HG03159 (cell line): ENCODE data around the gene NR3C2.
"Not testable (repeated sequence)": the region's sequence is repeated elsewhere in the genome, so short reads cannot be mapped to it uniquely, and the experiment has no call there.

Source experiments
- ATAC-seq: cut with Tn5 transposase; IDR thresholded peaks from one replicate; pipeline ENCODE4 v1.9.1; 2021; ENCODE audit warnings: mild to moderate bottlenecking, moderate library complexity; ENCODE audit not compliant: unreplicated experiment

NR3C2 gene

DNA sequence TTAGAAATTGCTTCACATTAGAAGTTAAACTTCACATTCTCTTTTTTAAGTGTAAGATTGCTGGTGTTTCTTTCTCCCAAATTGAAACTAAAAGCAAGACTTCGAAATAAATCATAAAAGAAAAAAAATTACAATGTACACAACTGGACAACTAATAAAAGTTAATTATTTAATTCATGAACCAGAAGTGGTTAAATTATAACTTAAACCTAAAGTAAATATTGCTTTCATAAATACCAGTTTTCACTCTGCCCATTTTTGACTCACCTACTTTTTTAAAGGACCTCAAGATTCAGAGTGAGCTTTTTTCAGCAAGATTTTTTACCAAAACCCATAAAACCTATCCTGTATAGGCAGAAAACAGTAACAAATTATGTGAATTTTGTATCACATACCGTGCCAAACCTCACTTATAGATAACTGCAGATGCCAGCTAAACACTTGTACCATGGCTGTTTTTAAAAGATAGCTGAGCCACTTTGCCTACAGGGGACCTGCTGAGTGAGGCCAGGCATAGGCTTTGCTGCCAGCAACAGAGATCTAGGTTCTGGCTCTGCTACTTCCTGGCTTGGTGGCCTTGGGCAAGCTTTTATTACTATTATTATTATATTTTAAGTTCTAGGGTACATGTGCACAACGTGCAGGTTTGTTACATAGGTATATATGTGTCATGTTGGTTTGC lies 259.8 kb downstream of the NR3C2 start:
- no peak for ATAC-seq

DNA sequence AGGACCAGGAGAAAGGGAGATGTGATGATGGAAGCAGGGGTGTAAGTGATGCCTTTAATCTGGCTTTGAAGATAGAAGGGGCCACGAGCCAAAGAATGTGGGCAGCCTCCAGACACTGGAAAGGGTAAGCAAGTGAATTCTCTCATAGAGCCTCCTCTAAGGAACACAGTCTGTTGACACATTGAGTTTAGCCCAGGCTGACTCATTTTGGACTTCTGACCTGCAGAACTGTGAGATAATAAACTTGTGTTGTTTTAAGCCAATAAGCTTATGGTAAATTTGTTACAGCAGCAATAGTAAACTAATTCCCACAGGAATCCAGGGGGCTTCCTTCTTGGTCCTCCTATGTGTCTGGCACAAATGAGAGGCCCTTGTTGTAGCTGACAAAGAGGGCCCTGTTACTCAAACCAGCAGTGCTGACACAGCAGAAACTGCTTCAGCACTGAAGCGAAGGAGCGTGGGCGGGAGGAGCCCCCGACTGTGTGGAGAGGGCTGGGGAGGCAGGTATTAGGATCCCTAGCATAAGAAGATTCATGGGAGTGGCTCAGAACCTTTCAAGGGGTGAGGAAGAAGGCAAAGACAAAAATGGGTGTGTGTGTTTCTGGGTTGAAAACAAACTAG lies 268.7 kb downstream of the NR3C2 start:
- no peak for ATAC-seq

DNA sequence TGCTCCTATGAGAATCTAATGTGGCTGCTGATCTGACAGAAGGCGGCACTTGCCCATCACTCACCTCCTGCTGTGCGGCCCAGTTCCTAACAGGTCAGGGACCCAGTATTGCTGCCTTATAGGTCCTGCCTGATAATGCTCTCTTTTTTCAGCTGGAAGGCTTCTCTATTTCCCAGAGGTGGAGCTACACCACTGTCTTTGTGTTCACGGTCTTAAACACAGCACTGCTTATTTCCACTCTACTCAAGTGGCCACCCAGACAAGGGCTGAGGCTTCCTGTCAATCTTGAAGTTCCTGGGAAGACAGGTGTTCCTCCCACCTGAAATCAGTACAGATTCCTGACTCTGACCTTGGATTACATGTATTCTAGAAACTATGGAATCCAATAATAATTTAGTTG lies 270.6 kb downstream of the NR3C2 start:
- ATAC-seq = no peak

DNA sequence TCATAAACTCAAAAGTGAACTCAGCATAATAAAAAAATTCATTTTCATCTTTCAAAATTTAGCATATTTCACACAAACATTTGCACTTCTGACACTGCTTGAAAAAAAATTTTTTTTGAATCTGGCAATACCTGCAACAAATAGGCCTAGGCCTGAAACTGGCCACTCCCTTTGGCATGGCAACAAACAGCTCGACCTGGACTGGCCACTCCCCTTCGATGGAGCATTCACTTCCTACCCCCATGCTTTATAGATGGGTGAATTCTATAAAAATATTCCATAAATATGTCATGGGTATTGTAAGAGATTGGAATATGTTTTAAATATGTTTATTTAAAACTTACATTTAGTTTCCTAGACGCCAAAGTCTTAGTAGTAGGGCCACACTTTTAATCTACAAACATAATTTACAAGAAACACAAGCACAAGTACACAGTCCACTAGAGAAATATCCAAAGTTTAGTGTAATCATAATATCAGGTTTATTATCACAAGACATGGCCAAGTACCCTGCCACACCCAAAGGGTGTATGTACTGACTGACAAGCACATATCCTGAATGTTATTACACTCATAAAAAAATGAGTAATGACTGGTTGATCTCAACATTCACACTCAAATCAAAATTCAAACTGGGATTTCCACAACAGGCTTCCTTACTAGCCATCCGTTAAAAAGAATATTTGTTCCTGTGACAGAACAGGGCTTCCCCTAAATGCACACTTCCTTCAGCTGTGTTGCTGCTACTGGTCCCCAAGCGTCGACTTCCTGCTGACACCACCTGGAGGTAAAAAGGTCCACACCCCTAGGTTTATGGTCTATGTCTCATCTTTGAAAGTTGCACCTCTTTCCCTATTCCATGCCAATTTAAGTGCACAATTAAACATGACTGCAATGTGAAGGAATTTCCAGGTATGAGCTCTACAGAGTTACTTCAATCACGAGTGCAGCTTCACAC lies 271.5 kb downstream of the NR3C2 start:
- ATAC-seq = no peak

DNA sequence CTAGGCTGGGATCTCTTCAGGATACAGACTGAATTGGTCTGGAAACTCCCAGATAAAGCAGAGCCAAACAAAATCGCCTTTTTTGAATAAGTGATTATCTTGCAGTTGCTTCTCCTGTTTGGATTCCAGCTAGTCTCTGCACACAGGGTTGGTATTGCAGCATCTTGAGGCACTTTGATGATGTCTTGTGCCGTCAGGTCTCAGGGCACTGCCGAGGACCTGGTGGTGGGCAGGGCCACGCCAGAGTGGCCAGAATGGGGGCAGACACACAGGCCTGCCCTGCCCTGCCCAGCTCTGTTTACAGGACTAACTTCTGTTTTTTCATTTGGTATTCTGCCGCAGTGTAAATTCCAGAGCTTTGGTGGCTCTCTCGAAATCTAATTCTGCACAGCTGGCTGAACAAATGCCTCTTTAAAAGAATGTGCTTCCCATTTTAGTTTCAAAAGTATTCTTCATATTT lies 276.1 kb downstream of the NR3C2 start:
- no peak for ATAC-seq

DNA sequence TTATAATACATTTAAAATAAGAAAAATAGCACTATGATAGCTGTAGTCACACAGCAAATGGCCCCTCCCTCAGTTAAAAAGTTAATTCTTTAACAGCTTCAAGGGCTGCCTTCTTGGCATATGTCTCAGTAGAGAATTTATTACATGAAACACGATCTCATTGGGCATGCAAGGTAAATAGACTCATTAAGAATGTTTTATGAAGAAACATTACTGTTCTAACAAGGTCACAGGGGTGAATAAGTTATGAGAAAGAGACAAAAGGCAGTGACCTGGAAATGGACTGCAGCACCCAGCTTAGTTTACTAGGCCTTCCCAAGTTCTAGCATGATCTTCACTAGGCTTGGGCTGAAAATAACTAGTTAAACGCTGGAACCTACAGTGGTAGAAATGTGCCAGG lies 277.7 kb downstream of the NR3C2 start:
- no peak for ATAC-seq

DNA sequence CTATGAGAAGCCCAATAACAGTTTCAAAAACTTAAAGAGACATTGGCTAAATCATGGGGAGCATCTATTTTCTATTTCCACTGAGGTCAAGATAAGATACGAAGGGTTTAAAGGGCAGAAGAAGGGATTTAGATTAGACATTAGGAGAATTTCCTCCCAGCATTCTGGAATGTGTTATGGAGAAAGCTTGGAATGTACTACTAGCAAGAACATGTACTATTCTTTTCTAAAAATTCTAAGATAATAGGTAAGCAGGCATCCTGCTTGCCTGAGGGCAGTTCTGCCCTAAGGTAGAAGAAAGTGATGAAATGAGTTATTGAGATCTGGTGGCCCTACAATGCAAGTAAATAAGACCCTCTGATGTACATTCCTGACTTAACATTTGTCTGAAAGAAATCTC lies 279.2 kb downstream of the NR3C2 start:
- ATAC-seq = no peak

DNA sequence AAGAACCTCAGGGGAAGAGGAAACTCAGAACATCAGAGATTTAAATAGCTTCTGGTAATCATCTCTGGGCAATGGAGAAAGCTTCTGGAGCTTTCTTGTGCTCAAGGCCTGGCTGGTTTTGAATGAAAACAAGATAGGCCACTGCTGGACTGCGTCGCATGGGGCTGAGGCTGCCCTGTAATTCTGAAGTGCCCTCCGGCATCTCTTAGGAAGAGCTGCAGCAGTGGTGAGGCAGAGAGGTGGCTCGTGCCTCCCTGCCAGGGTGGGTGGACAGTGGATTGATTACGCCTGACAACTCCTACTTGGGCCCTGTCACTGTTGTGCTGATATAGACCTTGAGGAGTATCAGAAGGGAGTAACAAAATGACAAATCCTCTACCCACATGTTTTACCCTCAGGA lies 279.7 kb downstream of the NR3C2 start:
- no peak for ATAC-seq

DNA sequence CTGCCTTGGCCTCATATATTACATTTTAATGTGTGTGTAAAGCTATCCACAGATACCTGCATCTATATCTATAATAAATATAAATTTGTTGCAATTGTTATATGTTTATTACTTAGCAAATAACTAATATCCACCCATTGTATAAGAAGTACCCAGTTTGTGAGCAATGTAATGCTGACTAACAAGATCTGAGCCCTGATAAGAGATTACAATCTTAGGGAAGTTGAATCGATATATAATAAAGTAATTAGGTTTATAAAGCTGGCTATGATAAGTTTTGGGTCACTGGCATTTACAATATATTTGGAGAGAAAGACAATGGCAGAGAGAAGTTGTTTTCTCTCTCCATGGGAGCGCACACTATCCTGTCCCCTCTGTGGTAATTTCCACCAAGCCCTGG lies 280.6 kb downstream of the NR3C2 start:
- no peak for ATAC-seq

DNA sequence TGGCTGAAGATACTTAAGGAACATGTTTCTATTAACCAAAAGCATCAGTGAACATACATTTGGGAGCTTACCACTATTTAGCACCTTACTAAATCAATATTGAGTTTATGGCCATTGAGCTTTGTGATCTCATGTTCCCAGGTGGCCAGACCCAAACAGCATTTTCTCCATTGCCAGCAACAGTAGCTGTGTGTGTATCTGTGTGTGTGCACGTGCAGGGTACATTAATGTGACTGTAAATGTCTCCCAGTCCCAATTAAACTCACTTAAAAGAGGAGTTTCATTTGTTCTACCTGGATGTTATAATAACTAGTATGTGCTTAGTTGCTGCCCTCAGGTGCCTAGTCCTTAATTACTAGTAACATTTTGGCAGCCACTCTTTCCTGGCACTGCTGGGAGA lies 282.4 kb downstream of the NR3C2 start:
- ATAC-seq = no peak

DNA sequence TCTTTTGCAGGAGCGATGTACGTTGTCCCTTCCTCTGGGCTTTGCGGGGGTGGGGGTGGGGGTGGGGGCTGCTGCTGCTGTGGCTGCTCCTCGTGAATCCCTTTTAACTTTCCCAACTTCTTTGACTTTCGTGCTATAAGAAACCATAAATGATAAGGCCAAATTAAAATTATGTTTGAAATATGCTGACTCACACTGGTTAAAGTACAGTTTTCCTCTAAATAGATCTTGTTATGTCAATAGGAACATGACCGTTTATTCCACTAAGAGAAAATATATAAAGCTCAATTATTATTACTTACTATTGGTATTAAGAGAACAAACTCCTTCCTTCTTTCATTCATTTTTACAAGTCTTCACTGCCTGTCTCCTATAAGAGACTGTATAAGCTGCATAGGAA lies 287.4 kb downstream of the NR3C2 start:
- ATAC-seq = no peak

DNA sequence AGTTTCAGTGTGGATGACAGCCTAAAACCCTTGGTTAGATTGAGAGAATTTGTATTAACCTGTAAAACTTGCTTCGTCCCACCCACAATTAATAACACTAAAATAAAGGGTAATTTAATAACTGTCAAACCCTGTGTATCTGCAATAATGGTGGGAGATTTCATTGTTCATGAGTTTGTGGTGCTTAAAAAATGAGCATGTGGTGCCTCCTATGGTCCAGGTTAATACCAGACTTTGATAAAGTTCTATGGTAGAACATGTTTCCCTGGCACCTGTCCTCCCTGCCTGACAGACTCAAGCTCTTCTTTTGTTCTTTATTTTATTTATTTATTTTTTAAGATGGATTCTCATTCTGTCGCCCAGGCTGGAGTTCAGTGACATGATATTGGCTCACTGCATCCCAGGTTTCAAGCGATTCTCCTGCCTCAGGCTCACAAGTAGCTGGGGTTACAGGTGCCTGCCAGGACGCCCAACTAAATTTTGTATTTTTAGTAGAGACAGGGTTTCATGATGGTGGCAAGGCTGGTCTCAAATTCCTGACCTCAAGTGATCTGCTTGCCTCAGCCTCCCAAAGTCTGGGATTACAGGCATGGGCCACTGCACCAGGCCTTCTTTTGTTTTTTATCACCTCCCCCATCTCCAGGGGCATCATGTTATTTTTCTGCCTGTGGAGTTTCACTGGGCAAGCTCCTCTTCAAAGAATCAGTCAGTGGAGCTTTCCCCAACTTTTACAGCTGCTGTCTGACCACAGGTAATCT lies 289.2 kb downstream of the NR3C2 start:
- no peak for ATAC-seq

DNA sequence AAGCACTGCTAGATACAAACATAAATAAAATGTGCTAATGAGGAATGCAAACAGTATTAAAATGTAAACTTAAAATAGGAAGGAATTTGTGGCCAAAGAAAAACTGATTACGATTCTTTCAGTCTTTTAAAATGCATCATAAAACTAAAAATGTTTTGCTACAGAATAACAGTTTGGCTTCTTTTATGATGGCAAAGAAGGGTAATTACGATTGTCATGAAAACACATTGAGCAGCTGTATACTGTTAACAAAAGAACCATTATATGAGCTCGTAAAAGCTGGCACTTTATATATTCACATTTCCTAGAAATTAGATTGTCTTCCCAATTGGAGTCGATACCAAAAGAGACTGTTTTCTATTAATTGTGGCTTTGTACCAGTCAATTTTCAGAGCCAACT lies 290.4 kb downstream of the NR3C2 start:
- ATAC-seq = no peak

DNA sequence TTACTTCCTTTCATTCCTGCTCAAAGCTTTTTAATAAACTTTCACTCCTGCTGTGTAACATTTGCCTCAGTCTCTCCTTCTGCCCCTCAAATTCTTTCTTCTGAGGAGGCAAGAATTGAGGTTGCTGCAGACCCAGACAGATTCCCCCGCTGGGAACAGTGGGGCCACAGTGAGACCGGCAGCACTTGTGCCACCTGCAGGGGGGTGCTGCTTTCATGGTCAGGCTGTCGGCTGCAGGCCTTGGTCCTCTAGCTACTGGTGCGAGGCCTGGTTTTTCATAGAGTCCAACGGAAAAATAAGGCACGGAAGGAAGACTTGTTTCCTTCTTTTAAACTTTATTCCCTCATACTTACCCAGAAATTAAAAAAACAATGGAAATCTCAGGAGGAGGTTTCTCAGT lies 296.7 kb downstream of the NR3C2 start:
- no peak for ATAC-seq

DNA sequence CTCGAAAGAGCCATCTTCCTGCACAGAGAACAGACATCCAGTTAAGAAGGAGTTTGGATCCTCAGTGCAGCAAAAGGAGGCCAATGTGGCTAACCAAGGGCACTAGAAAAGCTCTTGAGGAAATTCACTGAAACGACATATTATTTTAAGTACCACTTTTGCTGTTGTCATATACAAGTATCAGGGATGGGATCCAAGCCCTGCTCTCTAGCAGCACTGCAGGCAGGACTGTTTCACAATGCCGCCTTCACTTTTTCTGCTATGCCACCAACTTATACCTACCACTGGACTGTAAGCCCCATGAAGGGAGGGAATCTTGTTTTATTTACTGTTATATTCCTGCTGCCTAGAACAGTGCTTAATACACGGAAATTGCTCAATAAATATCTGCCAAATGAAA lies 299.0 kb downstream of the NR3C2 start:
- no peak for ATAC-seq

DNA sequence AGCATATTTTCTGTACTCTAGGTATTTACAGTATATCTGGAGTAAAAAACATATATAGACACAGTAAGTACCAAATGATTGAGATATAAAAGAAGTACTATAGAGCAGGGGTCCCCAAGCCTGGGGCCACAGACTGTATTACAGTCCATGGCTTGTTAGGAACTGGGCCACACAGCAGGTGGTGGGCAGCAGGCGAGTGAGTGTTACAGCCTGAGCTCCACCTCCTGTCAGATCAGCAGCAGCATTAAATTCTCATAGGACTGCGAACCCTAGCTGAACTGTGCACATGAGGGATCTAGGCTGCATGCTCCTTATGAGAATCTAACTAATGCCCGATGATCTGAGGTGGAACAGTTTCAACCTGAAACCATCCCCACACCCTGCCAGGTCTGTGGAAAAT lies 300.7 kb downstream of the NR3C2 start:
- no peak for ATAC-seq

DNA sequence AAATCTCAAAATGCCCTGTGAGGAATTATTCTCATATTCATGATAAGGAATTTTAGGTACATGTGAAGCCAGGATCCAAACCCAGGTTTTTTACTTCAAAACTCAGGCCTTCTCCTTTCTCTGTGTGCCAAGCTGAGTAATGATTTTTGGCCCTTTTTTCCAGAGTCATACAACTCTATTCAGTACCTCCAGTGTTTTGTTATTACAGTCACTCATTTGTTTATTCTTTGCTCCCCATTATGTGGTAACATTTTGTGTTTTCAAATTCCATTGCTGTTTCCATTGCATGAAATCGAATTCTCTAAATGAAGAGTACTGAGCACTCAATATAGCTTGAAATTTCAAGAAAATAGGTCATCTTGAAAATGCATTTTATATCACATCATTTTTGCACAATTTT lies 315.4 kb downstream of the NR3C2 start:
- ATAC-seq = no peak

DNA sequence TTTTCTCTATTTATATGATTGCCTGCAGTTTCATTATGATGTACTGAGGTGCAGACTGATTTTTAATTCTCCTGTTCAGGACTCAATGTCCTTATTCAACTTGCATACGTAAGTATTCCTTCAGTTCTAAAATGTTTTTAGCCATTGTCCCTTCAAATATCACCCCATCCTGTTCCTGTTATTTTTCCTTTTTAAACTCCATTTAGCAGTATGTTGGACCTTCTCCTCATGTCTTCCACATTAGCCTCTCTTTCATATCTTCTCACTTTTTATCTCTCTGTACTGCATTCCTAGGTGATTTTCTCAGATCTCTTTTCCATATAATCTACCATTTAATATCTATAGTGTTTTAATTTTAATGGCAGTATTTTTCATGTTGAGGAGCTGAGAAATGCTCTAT lies 317.7 kb downstream of the NR3C2 start:
- no peak for ATAC-seq

DNA sequence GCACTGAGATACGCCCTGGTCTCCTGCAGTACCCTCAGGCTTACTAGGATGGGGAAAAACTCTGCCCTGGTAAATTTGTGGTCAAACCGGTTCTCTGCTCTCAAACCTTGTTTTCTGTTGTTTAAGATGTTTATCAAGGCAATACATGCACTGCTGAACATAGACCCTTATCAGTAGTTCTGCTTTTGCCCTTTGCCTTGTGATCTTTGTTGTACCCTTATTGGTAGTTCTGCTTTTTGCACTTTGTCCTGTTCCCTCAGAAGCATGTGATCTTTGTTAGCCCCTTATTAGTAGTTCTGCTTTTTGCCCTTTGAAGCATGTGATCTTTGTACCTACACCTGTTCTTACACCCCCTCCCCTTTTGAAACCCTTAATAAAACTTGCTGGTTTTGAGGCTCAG lies 319.1 kb downstream of the NR3C2 start:
- ATAC-seq = not testable (repeated sequence)

DNA sequence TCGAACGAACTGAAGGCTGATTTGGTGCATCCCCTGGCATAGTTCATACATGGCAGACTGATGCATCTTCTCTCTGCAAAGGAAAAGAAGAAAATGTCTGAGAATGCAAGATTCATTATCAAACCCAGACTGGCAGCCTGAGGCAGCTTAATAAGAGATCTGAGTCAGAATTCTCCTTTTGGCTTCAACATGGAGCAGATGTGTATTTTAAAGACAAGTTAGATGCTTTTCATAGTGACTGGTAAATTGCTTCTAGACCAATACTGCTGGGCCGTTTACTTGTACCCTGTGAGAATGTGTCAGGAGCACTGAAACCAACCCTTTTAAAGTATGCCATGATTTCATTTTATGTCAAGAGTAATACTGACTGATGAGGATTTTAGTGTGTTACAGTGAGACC lies 322.0 kb downstream of the NR3C2 start:
- ATAC-seq = no peak

DNA sequence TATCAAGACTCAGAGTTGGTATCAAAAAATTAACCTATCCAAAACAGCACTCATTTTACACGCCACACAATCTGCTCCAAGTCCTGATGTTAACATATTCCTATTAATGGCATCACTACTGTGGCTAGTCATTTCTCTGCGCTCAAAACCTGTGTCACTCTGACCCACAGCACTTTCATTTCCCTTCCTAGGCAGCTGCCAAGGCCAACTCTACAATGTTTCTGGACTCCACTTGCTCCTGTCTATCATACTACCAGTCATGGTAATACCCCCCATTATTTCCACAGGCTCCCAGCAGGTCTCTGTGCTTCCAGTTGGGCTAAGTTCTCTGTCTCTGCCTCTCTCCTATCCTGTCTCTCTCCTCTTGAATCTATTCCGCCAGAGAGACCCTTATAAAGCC lies 323.6 kb downstream of the NR3C2 start:
- no peak for ATAC-seq
